A549 (cell line): ENCODE measurements around the gene DMAP1. TPM values are rescaled to one million over a fixed set of nuclear protein-coding genes. Genes with fewer than 3 reads are reported as not detected.

Source experiments
- ATAC-seq, 2 experiments: fragments of 200-7000 bp in 1 of 2; fragments of >200 bp in 1 of 2; cut with Nextera tagmentation in 1 of 2; cut with Tn5 transposase in 1 of 2; 3 replicates each; pipeline versions ENCODE4 v1.8.0 to v1.9.1; 2018 to 2020; ENCODE audit warnings: mild to moderate bottlenecking in 1 of 2, moderate library complexity in 1 of 2
- CTCF ChIA-PET: fragments of 300-600 bp; sonication (Branson Sonifier 250); formaldehyde crosslinking; extraction: SDS; loops from one replicate; lab custom pipeline; 2021; ENCODE audit warnings: antibody characterized with exemption, inconsistent platforms; lab: Yijun Ruan, JAX
- POLR2A ChIA-PET: fragments of 350-600 bp; formaldehyde crosslinking; extraction: SDS; loops from one replicate; lab custom pipeline; 2021; ENCODE audit warnings: antibody characterized with exemption, inconsistent platforms; lab: Yijun Ruan, JAX
- DNase-seq, 2 experiments: peaks; one replicate each; pipeline versions ENCODE4 v3.0.0 to v3.0.0-alpha.2; 2011 to 2016; ENCODE audit warnings: low read depth in 1 of 2, low spot score in 1 of 2
- FAIRE-seq: peaks from 2 replicates; lab custom pipeline; 2011; peaks lifted over from hg19 to GRCh38; lab: Jason Lieb, UNC
- H3K27ac ChIP-seq, 2 experiments: fragments of >200 bp; sonication (Bioruptor Twin); formaldehyde crosslinking; 3 replicates each; pipeline ENCODE4 v1.5.1; 2016 to 2017
- H3K4me1 ChIP-seq: fragments of >200 bp; sonication (Bioruptor Twin); formaldehyde crosslinking; 3 replicates; pipeline ENCODE4 v1.6.1; 2016
- H3K4me2 ChIP-seq: fragments of >200 bp; sonication (Bioruptor Twin); formaldehyde crosslinking; 3 replicates; pipeline ENCODE4 v1.6.1; 2016
- H3K4me3 ChIP-seq: fragments of >200 bp; sonication (Bioruptor Twin); formaldehyde crosslinking; 3 replicates; pipeline ENCODE4 v1.5.1; 2016
- H3K9me3 ChIP-seq: fragments of >200 bp; sonication (Bioruptor Twin); formaldehyde crosslinking; 3 replicates; pipeline ENCODE4 v1.6.1; 2016
- ATOH8 ChIP-seq: fragments of 250-450 bp; sonication (Bioruptor Pico); IDR thresholded peaks from 2 replicates; pipeline ENCODE4 v1.5.0; 2020; ENCODE audit warnings: low read depth, mild to moderate bottlenecking, moderate library complexity
- BCL3 ChIP-seq: fragments of >200 bp; sonication (Bioruptor Twin); formaldehyde crosslinking; IDR thresholded peaks from 3 replicates; pipeline ENCODE4 v1.6.1; 2016
- BHLHE40 ChIP-seq: IDR thresholded peaks from 2 replicates; pipeline ENCODE4 v1.6.1; 2012; ENCODE audit warnings: low read depth, low read length, inconsistent platforms
- CBX2 ChIP-seq: fragments of 200-600 bp; sonication (generic); IDR thresholded peaks from 2 replicates; pipeline ENCODE4 v1.6.1; 2016; ENCODE audit warnings: low read depth, mild to moderate bottlenecking, borderline replicate concordance
- CBX8 ChIP-seq: fragments of 200-600 bp; sonication (generic); IDR thresholded peaks from 2 replicates; pipeline ENCODE4 v1.6.1; 2016
- CEBPB ChIP-seq, 2 experiments: fragments of >200 bp in 1 of 2; sonication (Bioruptor Twin) in 1 of 2; formaldehyde crosslinking in 1 of 2; IDR thresholded peaks; 2 replicates each; pipeline ENCODE4 v1.6.1; 2012 to 2016
- CHD2 ChIP-seq: fragments of 150-350 bp; IDR thresholded peaks from 2 replicates; pipeline ENCODE4 v1.6.1; 2014; ENCODE audit warnings: low read length; ENCODE audit not compliant: partially characterized antibody
- EHF ChIP-seq: fragments of 250-450 bp; sonication (Bioruptor Pico); IDR thresholded peaks from 2 replicates; pipeline ENCODE4 v1.5.0; 2020; ENCODE audit warnings: mild to moderate bottlenecking
- EHMT2 ChIP-seq: fragments of 200-600 bp; sonication (generic); IDR thresholded peaks from 2 replicates; pipeline ENCODE4 v1.6.1; 2016; ENCODE audit warnings: antibody characterized with exemption, low read depth, mild to moderate bottlenecking, moderate library complexity
- ELK1 ChIP-seq: fragments of 150-350 bp; IDR thresholded peaks from 2 replicates; pipeline ENCODE4 v1.6.1; 2014; ENCODE audit warnings: low read depth, mild to moderate bottlenecking, low read length
- FOSB ChIP-seq: fragments of 250-450 bp; sonication (Bioruptor Pico); IDR thresholded peaks from 2 replicates; pipeline ENCODE4 v1.5.0; 2020; ENCODE audit warnings: mild to moderate bottlenecking, moderate library complexity
- HMGXB4 ChIP-seq: fragments of 250-450 bp; sonication (Bioruptor Pico); IDR thresholded peaks from 2 replicates; pipeline ENCODE4 v1.5.0; 2021; ENCODE audit warnings: mild to moderate bottlenecking, moderate library complexity, borderline replicate concordance
- HOXB13 ChIP-seq: fragments of 250-450 bp; sonication (Bioruptor Pico); IDR thresholded peaks from 2 replicates; pipeline ENCODE4 v1.5.0; 2020; ENCODE audit warnings: low read depth, mild to moderate bottlenecking, moderate library complexity
- JUN ChIP-seq, 2 experiments: fragments of >200 bp; sonication (Bioruptor Twin); formaldehyde crosslinking; IDR thresholded peaks; 2 replicates in 1 of 2; 3 replicates in 1 of 2; pipeline ENCODE4 v1.6.1; 2016 to 2017
- MAFK ChIP-seq: fragments of 450-650 bp; IDR thresholded peaks from 2 replicates; pipeline ENCODE4 v1.6.1; 2014; ENCODE audit not compliant: partially characterized antibody
- MAZ ChIP-seq: fragments of 150-350 bp; IDR thresholded peaks from 2 replicates; pipeline ENCODE4 v1.6.1; 2014; ENCODE audit warnings: antibody characterized with exemption, low read depth, low read length, borderline replicate concordance
- NR3C1 ChIP-seq: fragments of >200 bp; sonication (Bioruptor Twin); formaldehyde crosslinking; IDR thresholded peaks from 3 replicates; pipeline ENCODE4 v1.6.1; 2017
- PBX3 ChIP-seq: IDR thresholded peaks from 2 replicates; pipeline ENCODE4 v1.6.1; 2012
- RARB ChIP-seq: fragments of 250-450 bp; sonication (Bioruptor Pico); IDR thresholded peaks from 2 replicates; pipeline ENCODE4 v1.8.0; 2021; ENCODE audit warnings: mild to moderate bottlenecking, moderate library complexity
- RCOR1 ChIP-seq: fragments of 150-350 bp; IDR thresholded peaks from 2 replicates; pipeline ENCODE4 v1.6.1; 2014; ENCODE audit warnings: antibody characterized with exemption, low read length, low read depth
- RFX5 ChIP-seq: fragments of 450-650 bp; IDR thresholded peaks from 2 replicates; pipeline ENCODE4 v1.7.1; 2014; ENCODE audit warnings: antibody characterized with exemption, mild to moderate bottlenecking, moderate library complexity
- TFCP2L1 ChIP-seq: fragments of 250-450 bp; sonication (Bioruptor Pico); IDR thresholded peaks from 2 replicates; pipeline ENCODE4 v1.5.0; 2021; ENCODE audit warnings: mild to moderate bottlenecking
- USF2 ChIP-seq: fragments of 450-650 bp; IDR thresholded peaks from 2 replicates; pipeline ENCODE4 v1.6.1; 2014; ENCODE audit warnings: antibody characterized with exemption
- WGBS: methylation state at CpG from one replicate; pipeline ENCODE4 v1.1.6; 2017; ENCODE audit errors: missing lambda C conversion rate; 5-methylcytosine and 5-hydroxymethylcytosine counted together
- polyA plus RNA-seq, 4 experiments: library from polyadenylated mRNA; depleted of rRNA in 3 of 4; stranded (reverse); fragments of >200 nt; fragmentation: RNase III in 1 of 4; extraction: RNeasy Plus Mini Kit Qiagen cat#74134 plus additional on column Dnase treatment in 1 of 4; gene quantifications; 2 replicates in 3 of 4; 3 replicates in 1 of 4; pipeline ENCODE4 v1.2.3, GENCODE V29; 2011 to 2017

DMAP1 gene
- polyA plus RNA-seq, 2 of the 4 experiments (the other 2 are of a cell fraction): 26.3 to 28.2 TPM

- H3K4me3 ChIP-seq: no peak overlapping the region
- ATAC-seq: no peak
- peaks cover 4% of the 10 kb centered on the region; the same call in 1 of the 3 replicates for H3K9me3 ChIP-seq
- WGBS: 46% methylated on average over 1 of the region's 1 CpG
- DNase-seq: peak in 1 of 2 experiments; percentile 19
- H3K4me2 ChIP-seq: no peak overlapping the region
- no peaks in the 10 kb centered on the region for H3K4me1 ChIP-seq
- ChIA-PET POLR2A (no interaction called here), CTCF (interaction anchor here (1.2 to 3.4 kb wide), 3 partner anchors 10 to 123 kb away, joined by 3 to 19 read pairs (median 3); no protein-coding TSS in a partner anchor)
- no peak for FAIRE-seq
- H3K27ac ChIP-seq: no peak overlapping the region
- no peak for TF ChIP-seq TFCP2L1 (CRISPR knock-in tag)
- TF ChIP-seq HMGXB4 (CRISPR knock-in tag): no peak
- TF ChIP-seq USF2: no peak
- no peak for TF ChIP-seq MAFK
- no peak for TF ChIP-seq JUN (IDR thresholded peaks at IDR 0.05)
- TF ChIP-seq EHF (CRISPR knock-in tag): no peak
- no peak for TF ChIP-seq BHLHE40
- TF ChIP-seq FOSB (CRISPR knock-in tag): no peak
- TF ChIP-seq, all 56 proteins: peak for 0
Measured at GRCh38 chr1:44227211-44227610, 13.9 kb downstream of the DMAP1 start.

GRCh38 chr1:44228218-44228617 is 14.9 kb downstream of the DMAP1 start:
- H3K4me1 ChIP-seq: no peaks in the 10 kb centered on the region
- no peak overlapping the region for H3K4me3 ChIP-seq
- no peak overlapping the region for H3K4me2 ChIP-seq
- no peak for DNase-seq
- peaks cover 4% of the 10 kb centered on the region; the same call in 1 of the 3 replicates for H3K9me3 ChIP-seq
- WGBS: 96% methylated on average over 13 of the region's 13 CpGs
- ChIA-PET CTCF (interaction anchor here (3.4 kb wide), 1 partner anchor 11 kb away, joined by 19 read pairs; no protein-coding TSS in a partner anchor), POLR2A (no interaction called here)
- TF ChIP-seq EHMT2 (no peak), BCL3 (no peak), CBX8 (no peak), CEBPB (IDR thresholded peaks at IDR 0.05) (no peak), PBX3 (no peak), ELK1 (no peak), CHD2 (no peak), MAZ (no peak), NR3C1 (no peak), RARB (CRISPR knock-in tag) (no peak), FOSB (CRISPR knock-in tag) (no peak), ATOH8 (CRISPR knock-in tag) (no peak), RFX5 (no peak), MAFK (no peak), RCOR1 (no peak), HOXB13 (CRISPR knock-in tag) (no peak), CBX2 (no peak)
- ATAC-seq: no peak
- H3K27ac ChIP-seq: no peak overlapping the region
- FAIRE-seq: no peak
